A673 (cell line): Measurements from ENCODE around the gene CA5A. TPM values are rescaled to one million over a fixed set of nuclear protein-coding genes. Genes with fewer than 3 reads are reported as not detected.
A peak's percentile ranks its signal among the peaks of the same experiment; 100 is the strongest.

Experiments
- BruUV-seq: library from RNA; stranded (reverse); fragments of 400-500 nt; replicated peaks from 2 replicates; lab custom pipeline; 2021; lab: Mats Ljungman, UMichigan
- CTCF ChIA-PET: fragments of 300-600 bp; sonication (Branson Sonifier 250); formaldehyde crosslinking; loops from one replicate; lab custom pipeline; 2022; ENCODE audit warnings: antibody characterized with exemption; lab: Charles Lee
- POLR2A ChIA-PET: fragments of 300-600 bp; sonication (Branson Sonifier 250); formaldehyde crosslinking; loops from one replicate; lab custom pipeline; 2022; ENCODE audit warnings: antibody characterized with exemption; ENCODE audit not compliant: low non-redundant PET; lab: Charles Lee
- DNase-seq: peaks from one replicate; pipeline ENCODE4 v3.0.0-alpha.2; 2015; ENCODE audit warnings: low spot score
- H3K27ac ChIP-seq: fragments of 200-600 bp; sonication (generic); 2 replicates; pipeline ENCODE4 v1.5.1; 2016; ENCODE audit warnings: mixed run types, low read depth, mild to moderate bottlenecking, mixed read lengths, antibody characterized with exemption, low read length; ENCODE audit not compliant: poor library complexity, severe bottlenecking
- H3K27me3 ChIP-seq: fragments of 200-600 bp; sonication (generic); replicated peaks from 2 replicates; pipeline ENCODE4 v1.6.1; 2017; ENCODE audit warnings: mixed run types, low read depth, mild to moderate bottlenecking, mixed read lengths, antibody characterized with exemption, low read length; ENCODE audit not compliant: insufficient read depth, poor library complexity
- H3K36me3 ChIP-seq: fragments of 200-600 bp; sonication (generic); 2 replicates; pipeline ENCODE4 v1.6.1; 2016; ENCODE audit warnings: mixed run types, mild to moderate bottlenecking, mixed read lengths, antibody characterized with exemption, low read length; ENCODE audit not compliant: insufficient read depth, poor library complexity, severe bottlenecking
- H3K4me1 ChIP-seq: fragments of 200-600 bp; sonication (generic); 2 replicates; pipeline ENCODE4 v1.6.1; 2017; ENCODE audit warnings: mixed run types, mild to moderate bottlenecking, mixed read lengths, antibody characterized with exemption, low read length; ENCODE audit not compliant: insufficient read depth, poor library complexity, severe bottlenecking
- H3K4me3 ChIP-seq: fragments of 200-600 bp; sonication (generic); 2 replicates; pipeline ENCODE4 v1.5.1; 2016; ENCODE audit warnings: low read depth, mixed run types, mild to moderate bottlenecking, mixed read lengths, low read length; ENCODE audit not compliant: poor library complexity, severe bottlenecking
- H3K9me3 ChIP-seq: fragments of 200-600 bp; sonication (generic); 2 replicates; pipeline ENCODE4 v1.6.1; 2016; ENCODE audit warnings: mixed run types, low read depth, mild to moderate bottlenecking, mixed read lengths, antibody characterized with exemption, low read length; ENCODE audit not compliant: poor library complexity, severe bottlenecking
- EZH2 ChIP-seq: fragments of 200-600 bp; sonication (generic); IDR thresholded peaks from 2 replicates; pipeline ENCODE4 v1.6.1; 2017; ENCODE audit warnings: borderline replicate concordance, low read depth, mild to moderate bottlenecking, mixed read lengths, antibody characterized with exemption, low read length; ENCODE audit not compliant: poor library complexity, severe bottlenecking
- intact Hi-C: fragments of 100-400 bp; cut with micrococcal nuclease; formaldehyde crosslinking; loops from one replicate; pipeline ENCODE4 v1.10.0; 2022; ENCODE audit not compliant: unreplicated experiment
- total RNA-seq: library from RNA; stranded (reverse); gene quantifications from 2 replicates; pipeline ENCODE4 v1.2.3, GENCODE V29; 2021
- TF ChIP-seq, protein P1 (sequence below): fragments of 300-800, 200-600 bp; sonication (generic); conservative IDR thresholded peaks from 2 replicates; pipeline ENCODE4 v1.5.1; 2017; ENCODE audit warnings: low read depth, mild to moderate bottlenecking, antibody characterized with exemption, low read length, moderate library complexity, mixed read lengths

The CA5A gene
- total RNA-seq, 1 experiment from 2014 or later: not detected

DNA sequence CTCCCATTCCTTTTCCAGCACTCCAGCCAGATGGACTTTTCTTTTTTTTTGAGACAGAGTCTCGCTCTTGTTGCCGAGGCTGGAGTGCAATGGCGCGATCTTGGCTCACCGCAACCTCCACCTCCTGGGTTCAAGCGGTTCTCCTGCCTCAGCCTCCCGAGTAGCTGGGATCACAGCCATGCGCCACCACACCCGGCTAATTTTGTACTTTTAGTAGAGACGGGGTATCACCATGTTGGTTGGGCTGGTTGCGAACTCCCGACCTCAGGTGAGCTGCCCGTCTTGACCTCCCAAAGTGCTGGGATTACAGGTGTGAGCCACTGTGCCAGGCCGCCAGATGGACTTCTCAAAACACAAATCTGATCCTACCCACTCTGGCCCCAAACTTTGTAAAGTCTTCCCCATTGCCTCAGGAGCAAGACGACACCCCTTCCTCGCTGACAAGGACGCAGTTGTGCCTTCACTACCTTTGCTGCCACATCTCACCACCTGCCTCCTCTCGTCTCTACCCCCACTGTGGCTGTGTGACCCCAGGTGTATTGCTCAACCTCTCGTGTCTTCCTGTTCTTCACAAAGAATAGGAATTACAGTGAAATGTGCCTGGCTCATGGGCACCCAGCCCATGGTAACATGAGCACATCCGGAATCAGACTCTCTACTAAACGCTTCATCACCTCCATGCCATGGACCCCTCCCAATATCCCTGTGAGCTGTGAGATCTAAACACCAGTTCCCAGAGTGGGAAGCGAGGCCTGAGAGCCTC lies 11.2 kb upstream of the CA5A start:
- POLR2A ChIA-PET: no interaction called here

DNA sequence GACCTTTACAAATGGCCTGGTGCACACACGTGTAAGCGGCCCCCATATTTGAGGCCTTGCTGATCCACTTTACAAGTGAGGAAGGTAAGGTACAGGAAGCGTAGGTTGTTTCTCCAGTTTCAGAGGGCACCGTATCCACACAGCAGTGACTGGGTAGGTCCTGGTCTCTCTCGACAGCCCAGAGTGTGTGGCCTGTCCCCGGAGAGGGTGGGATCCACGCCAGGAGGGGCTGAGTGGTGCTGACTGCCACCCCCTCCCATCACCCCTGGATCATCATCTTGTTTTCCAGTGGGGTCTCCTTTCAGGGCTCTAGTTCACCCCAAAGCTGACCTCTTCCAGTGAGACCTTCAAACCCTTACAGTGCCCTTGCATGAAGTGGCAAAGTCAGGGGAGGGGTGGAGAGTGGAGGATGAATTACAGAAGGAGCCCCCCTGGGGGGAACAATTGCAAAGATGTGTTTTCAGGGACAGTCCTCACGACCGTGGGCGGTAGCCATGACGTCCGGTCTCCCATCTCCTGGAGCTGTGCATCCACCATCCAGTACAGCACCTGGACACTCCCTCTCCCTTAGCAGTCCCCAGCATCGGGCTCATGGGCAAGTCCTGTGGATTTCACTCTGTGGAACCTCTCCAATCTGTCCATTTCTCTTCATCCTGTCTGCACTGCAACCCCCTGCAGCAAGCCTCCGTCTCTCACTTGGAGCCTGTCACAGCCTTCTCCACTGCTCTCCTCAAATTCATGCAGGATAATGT lies 10.4 kb upstream of the CA5A start:
- ChIA-PET CTCF (no interaction called here), POLR2A (no interaction called here)
- Histone ChIP-seq H3K36me3 (no peaks in the 10 kb centered on the region), H3K27ac (no peak overlapping the region), H3K4me3 (no peak overlapping the region), H3K9me3 (no peaks in the 10 kb centered on the region), H3K4me1 (no peaks in the 10 kb centered on the region), H3K27me3 (no peaks in the 10 kb centered on the region)
- no TSS peak for BruUV-seq
- TF ChIP-seq EZH2: no peak
- TF ChIP-seq, protein P1, sequence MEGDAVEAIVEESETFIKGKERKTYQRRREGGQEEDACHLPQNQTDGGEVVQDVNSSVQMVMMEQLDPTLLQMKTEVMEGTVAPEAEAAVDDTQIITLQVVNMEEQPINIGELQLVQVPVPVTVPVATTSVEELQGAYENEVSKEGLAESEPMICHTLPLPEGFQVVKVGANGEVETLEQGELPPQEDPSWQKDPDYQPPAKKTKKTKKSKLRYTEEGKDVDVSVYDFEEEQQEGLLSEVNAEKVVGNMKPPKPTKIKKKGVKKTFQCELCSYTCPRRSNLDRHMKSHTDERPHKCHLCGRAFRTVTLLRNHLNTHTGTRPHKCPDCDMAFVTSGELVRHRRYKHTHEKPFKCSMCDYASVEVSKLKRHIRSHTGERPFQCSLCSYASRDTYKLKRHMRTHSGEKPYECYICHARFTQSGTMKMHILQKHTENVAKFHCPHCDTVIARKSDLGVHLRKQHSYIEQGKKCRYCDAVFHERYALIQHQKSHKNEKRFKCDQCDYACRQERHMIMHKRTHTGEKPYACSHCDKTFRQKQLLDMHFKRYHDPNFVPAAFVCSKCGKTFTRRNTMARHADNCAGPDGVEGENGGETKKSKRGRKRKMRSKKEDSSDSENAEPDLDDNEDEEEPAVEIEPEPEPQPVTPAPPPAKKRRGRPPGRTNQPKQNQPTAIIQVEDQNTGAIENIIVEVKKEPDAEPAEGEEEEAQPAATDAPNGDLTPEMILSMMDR: no peak
- intact Hi-C loops: no loop called here
- no peak for DNase-seq

More for the DNA sequence above, 11.2 kb upstream of the CA5A start:
- Histone ChIP-seq H3K9me3 (no peaks in the 10 kb centered on the region), H3K27me3 (no peaks in the 10 kb centered on the region), H3K4me1 (peaks cover 3% of the 10 kb centered on the region), H3K4me3 (no peak overlapping the region), H3K36me3 (no peaks in the 10 kb centered on the region), H3K27ac (no peak overlapping the region)
- intact Hi-C loops: no loop called here
- DNase-seq: no peak
- BruUV-seq: no TSS peak
- TF ChIP-seq, protein P1: no peak
- TF ChIP-seq EZH2: no peak
- CTCF ChIA-PET: no interaction called here

DNA sequence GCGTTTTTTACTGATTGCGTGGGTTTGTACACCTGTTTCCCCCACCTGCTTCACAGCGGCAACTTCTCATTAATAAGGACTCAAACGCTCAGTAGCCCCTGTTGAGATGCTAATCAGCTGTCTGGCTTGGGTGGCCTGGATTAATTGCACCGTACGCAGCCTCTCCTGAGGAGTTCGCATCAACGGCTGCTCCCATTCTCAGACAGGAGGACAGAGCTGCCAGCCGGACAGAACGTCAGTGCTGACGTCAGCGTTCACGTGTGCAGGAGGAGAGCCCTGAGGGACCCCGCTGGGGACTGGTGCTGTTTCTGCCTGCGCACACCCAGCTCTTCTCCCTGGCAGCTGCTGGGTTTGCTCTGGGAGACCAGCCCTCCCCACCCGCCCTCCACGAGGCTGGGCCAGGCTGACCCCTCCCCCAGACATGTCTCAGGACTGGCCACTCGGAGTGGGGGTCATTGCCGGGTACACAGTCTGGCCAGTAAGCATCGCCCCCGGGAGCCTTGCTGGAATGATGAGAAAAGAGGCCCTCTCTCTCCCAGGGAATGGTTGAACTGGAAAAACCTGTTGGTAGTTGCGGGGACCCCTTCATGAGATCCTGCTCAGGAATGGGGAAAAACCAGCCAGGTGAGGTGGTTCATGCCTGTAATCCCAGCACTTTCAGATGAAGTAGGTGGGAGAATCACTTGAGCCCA lies 9.2 kb upstream of the CA5A start:
- Histone ChIP-seq H3K9me3 (no peaks in the 10 kb centered on the region), H3K4me3 (no peak overlapping the region), H3K27me3 (no peaks in the 10 kb centered on the region), H3K27ac (no peak overlapping the region), H3K36me3 (no peaks in the 10 kb centered on the region), H3K4me1 (no peaks in the 10 kb centered on the region)
- POLR2A ChIA-PET: no interaction called here
- peak; percentile 51 for DNase-seq
- intact Hi-C loops: no loop called here
- TF ChIP-seq, protein P1: no peak
- no peak for TF ChIP-seq EZH2
- no TSS peak for BruUV-seq
- CTCF ChIA-PET: no interaction called here
